ENCODE results near the gene GPR137C. TPM values are rescaled to one million over a fixed set of nuclear protein-coding genes. Genes with fewer than 3 reads are reported as not detected.

The GPR137C gene
- total and polyA plus RNA-seq, 2 of the 13 experiments (the other 11 are each of a cell fraction or from before 2014, with no cell fraction given) = 0.34 to 0.51 TPM

DNA sequence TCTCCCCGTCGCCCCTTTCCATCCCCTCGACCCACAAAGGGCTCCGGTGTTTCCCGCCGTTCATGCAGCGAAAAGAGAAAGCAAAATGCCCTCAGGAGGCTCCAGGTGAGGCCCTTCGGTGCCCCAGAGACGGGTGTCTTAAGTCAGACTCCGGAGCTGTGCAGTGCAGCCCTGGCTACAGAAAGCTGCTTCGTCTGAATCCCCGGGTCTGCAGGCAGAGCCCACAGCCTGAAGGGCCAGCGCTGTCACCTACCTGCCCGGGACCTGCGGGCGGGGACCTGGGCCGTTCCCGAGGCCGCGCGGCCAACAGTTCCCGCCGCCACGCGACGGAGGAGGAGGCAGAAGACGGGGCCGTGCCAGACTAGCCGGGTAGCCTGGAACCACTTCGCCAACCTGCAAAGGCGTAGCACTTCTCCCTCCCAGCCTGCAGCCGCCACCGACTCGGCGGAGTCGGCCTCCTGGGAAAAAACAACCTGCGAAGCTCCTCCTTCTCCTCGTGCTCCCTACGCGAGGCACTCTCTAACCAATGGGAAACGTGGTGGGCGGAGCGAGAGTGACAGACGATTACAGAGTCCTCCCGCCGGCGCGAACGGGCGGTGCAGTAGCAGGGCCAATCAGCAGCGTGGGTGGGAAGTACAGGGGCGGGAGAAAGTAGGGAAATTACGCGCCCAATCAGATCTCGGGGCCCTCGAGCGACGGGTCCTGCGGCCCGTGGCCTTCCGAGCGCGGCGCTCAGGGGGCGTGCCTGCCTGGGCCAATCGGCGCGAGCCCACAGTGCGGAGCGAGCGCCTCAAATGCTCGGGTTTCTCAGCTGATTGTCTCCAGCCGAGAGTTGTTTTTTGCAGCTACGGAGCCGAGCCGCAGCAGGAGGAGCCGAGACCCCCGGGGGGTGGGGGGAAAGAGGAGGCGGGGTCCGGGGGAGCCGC lies at the start of gene GPR137C, which contains the start of gene TXNDC16 (continued):
- TF ChIP-seq RBM39 (IDR thresholded peaks at IDR 0.05; ENCODE audit: low read depth, low read length, poor library complexity, severe bottlenecking) = peak; percentile 72
- TF ChIP-seq, protein P1, sequence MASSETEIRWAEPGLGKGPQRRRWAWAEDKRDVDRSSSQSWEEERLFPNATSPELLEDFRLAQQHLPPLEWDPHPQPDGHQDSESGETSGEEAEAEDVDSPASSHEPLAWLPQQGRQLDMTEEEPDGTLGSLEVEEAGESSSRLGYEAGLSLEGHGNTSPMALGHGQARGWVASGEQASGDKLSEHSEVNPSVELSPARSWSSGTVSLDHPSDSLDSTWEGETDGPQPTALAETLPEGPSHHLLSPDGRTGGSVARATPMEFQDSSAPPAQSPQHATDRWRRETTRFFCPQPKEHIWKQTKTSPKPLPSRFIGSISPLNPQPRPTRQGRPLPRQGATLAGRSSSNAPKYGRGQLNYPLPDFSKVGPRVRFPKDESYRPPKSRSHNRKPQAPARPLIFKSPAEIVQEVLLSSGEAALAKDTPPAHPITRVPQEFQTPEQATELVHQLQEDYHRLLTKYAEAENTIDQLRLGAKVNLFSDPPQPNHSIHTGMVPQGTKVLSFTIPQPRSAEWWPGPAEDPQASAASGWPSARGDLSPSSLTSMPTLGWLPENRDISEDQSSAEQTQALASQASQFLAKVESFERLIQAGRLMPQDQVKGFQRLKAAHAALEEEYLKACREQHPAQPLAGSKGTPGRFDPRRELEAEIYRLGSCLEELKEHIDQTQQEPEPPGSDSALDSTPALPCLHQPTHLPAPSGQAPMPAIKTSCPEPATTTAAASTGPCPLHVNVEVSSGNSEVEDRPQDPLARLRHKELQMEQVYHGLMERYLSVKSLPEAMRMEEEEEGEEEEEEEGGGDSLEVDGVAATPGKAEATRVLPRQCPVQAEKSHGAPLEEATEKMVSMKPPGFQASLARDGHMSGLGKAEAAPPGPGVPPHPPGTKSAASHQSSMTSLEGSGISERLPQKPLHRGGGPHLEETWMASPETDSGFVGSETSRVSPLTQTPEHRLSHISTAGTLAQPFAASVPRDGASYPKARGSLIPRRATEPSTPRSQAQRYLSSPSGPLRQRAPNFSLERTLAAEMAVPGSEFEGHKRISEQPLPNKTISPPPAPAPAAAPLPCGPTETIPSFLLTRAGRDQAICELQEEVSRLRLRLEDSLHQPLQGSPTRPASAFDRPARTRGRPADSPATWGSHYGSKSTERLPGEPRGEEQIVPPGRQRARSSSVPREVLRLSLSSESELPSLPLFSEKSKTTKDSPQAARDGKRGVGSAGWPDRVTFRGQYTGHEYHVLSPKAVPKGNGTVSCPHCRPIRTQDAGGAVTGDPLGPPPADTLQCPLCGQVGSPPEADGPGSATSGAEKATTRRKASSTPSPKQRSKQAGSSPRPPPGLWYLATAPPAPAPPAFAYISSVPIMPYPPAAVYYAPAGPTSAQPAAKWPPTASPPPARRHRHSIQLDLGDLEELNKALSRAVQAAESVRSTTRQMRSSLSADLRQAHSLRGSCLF (CRISPR knock-in tag; IDR thresholded peaks at IDR 0.05; ENCODE audit: borderline replicate concordance) = no peak
- 0 out of 2 replicates have a peak, but pooled peaks have one; percentile 64 for TF ChIP-seq ZNF354B (CRISPR knock-in tag; IDR thresholded peaks at IDR 0.05)
- 0 out of 2 replicates have a peak, but pooled peaks have one; percentile 10 for TF ChIP-seq ZFP37 (CRISPR knock-in tag; IDR thresholded peaks at IDR 0.05; ENCODE audit: borderline replicate concordance)
- TF ChIP-seq SP140L (CRISPR knock-in tag; IDR thresholded peaks at IDR 0.05; ENCODE audit: borderline replicate concordance) = no peak; the same call in 1 of the 2 replicates
- no peak for TF ChIP-seq ZNF510 (CRISPR knock-in tag; IDR thresholded peaks at IDR 0.05; ENCODE audit: low read depth)
- TF ChIP-seq, protein P2, sequence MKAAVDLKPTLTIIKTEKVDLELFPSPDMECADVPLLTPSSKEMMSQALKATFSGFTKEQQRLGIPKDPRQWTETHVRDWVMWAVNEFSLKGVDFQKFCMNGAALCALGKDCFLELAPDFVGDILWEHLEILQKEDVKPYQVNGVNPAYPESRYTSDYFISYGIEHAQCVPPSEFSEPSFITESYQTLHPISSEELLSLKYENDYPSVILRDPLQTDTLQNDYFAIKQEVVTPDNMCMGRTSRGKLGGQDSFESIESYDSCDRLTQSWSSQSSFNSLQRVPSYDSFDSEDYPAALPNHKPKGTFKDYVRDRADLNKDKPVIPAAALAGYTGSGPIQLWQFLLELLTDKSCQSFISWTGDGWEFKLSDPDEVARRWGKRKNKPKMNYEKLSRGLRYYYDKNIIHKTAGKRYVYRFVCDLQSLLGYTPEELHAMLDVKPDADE (CRISPR knock-in tag; IDR thresholded peaks at IDR 0.05) = no peak
- TF ChIP-seq, protein P3, sequence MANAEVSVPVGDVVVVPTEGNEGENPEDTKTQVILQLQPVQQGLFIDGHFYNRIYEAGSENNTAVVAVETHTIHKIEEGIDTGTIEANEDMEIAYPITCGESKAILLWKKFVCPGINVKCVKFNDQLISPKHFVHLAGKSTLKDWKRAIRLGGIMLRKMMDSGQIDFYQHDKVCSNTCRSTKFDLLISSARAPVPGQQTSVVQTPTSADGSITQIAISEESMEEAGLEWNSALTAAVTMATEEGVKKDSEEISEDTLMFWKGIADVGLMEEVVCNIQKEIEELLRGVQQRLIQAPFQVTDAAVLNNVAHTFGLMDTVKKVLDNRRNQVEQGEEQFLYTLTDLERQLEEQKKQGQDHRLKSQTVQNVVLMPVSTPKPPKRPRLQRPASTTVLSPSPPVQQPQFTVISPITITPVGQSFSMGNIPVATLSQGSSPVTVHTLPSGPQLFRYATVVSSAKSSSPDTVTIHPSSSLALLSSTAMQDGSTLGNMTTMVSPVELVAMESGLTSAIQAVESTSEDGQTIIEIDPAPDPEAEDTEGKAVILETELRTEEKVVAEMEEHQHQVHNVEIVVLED (CRISPR knock-in tag; IDR thresholded peaks at IDR 0.05; ENCODE audit: borderline replicate concordance) = peak; percentile 61; the same call in 1 of the 2 replicates
- peak; percentile 65 for TF ChIP-seq MYC (CRISPR knock-in tag; IDR thresholded peaks at IDR 0.05; ENCODE audit: borderline replicate concordance)
- TF ChIP-seq ZNF10 (CRISPR knock-in tag; IDR thresholded peaks at IDR 0.05; ENCODE audit: borderline replicate concordance, low read depth) = no peak
- TF ChIP-seq SALL1 (CRISPR knock-in tag; IDR thresholded peaks at IDR 0.05) = peak; percentile 91
- TF ChIP-seq CBX1 (IDR thresholded peaks at IDR 0.05; ENCODE audit: low read depth) = no peak
- no peak for TF ChIP-seq ADNP (CRISPR knock-in tag; IDR thresholded peaks at IDR 0.05)
- peak; percentile 86; the same call in 1 of the 2 replicates for TF ChIP-seq ZNF615 (CRISPR knock-in tag; IDR thresholded peaks at IDR 0.05; ENCODE audit: borderline replicate concordance)
- TF ChIP-seq HNRNPK (IDR thresholded peaks at IDR 0.05; ENCODE audit: low read depth, low read length, poor library complexity, severe bottlenecking) = peak; percentile 11
- TF ChIP-seq ZNF205 (CRISPR knock-in tag; IDR thresholded peaks at IDR 0.05) = no peak; the same call in 1 of the 2 replicates
- TF ChIP-seq TEAD2 (CRISPR knock-in tag; IDR thresholded peaks at IDR 0.05) = no peak
- TF ChIP-seq ZNF556 (CRISPR knock-in tag; IDR thresholded peaks at IDR 0.05; ENCODE audit: borderline replicate concordance) = no peak
- TF ChIP-seq ZNF383 (CRISPR knock-in tag; IDR thresholded peaks at IDR 0.05; ENCODE audit: borderline replicate concordance) = no peak

Data from HepG2 (cell line).